Measurements from ENCODE around the gene BCAP29.

The BCAP29 gene

GRCh38 chr7:107582875-107583274, 2.8 kb downstream of the BCAP29 start:
- DNase-seq (ENCODE audit: low read depth), result no peak
- TF ChIP-seq, protein P1, sequence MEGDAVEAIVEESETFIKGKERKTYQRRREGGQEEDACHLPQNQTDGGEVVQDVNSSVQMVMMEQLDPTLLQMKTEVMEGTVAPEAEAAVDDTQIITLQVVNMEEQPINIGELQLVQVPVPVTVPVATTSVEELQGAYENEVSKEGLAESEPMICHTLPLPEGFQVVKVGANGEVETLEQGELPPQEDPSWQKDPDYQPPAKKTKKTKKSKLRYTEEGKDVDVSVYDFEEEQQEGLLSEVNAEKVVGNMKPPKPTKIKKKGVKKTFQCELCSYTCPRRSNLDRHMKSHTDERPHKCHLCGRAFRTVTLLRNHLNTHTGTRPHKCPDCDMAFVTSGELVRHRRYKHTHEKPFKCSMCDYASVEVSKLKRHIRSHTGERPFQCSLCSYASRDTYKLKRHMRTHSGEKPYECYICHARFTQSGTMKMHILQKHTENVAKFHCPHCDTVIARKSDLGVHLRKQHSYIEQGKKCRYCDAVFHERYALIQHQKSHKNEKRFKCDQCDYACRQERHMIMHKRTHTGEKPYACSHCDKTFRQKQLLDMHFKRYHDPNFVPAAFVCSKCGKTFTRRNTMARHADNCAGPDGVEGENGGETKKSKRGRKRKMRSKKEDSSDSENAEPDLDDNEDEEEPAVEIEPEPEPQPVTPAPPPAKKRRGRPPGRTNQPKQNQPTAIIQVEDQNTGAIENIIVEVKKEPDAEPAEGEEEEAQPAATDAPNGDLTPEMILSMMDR (IDR thresholded peaks at IDR 0.05; ENCODE audit: insufficient read depth, low read depth, low read length, missing control alignments), result no peak
- H3K4me3 ChIP-seq (ENCODE audit: low read depth, low read length), result no peak overlapping the region

- no peak for DNase-seq (ENCODE audit: low read depth)
- TF ChIP-seq, protein P1 (IDR thresholded peaks at IDR 0.05; ENCODE audit: insufficient read depth, low read depth, low read length, missing control alignments), result no peak
- no peak overlapping the region for H3K4me3 ChIP-seq (ENCODE audit: low read depth, low read length)
These were observed 4.7 kb downstream of the BCAP29 start for GRCh38 chr7:107584716-107585115.

DNA sequence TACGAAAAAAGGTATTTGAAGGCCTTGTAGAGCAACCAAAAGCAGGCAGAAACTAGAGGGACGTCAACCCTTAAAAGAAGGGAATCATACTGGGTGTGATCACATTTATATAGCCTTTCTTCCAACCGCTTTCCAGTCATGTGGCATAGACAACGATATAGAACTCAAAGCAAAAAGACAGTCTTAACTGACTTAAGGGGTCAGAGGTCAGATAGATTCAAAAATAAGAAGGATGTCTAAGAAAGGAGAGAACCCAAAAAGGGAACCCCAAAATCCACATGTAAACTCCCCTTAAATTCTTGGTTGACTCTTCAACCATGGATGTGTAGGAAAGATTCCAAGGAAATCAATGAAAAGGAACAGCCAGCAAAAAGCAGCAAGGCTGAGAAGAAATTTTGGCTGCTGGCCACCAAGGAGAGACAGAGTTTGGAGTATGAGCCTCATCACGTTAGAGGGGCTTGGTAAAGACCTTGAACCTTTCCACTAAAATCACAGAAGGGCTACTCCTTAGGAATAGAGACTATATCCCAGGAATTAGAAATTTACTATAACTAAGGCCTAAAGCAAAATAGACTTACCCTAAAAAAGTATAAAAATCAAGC, 8.6 kb downstream of the BCAP29 start:
- TF ChIP-seq, protein P1 (IDR thresholded peaks at IDR 0.05; ENCODE audit: insufficient read depth, low read depth, low read length, missing control alignments), result no peak
- no peak overlapping the region for H3K4me3 ChIP-seq (ENCODE audit: low read depth, low read length)
- DNase-seq (ENCODE audit: low read depth), result no peak

GRCh38 chr7:107591421-107591820, 11.4 kb downstream of the BCAP29 start:
- TF ChIP-seq, protein P1 (IDR thresholded peaks at IDR 0.05; ENCODE audit: insufficient read depth, low read depth, low read length, missing control alignments), result no peak
- H3K4me3 ChIP-seq (ENCODE audit: low read depth, low read length), result no peak overlapping the region
- no peak for DNase-seq (ENCODE audit: low read depth)

GRCh38 chr7:107592361-107593024, 12.4 kb downstream of the BCAP29 start:
- H3K4me3 ChIP-seq (ENCODE audit: low read depth, low read length), result no peak overlapping the region
- TF ChIP-seq, protein P1 (IDR thresholded peaks at IDR 0.05; ENCODE audit: insufficient read depth, low read depth, low read length, missing control alignments), result no peak
- no peak for DNase-seq (ENCODE audit: low read depth)

GRCh38 chr7:107593025-107593410, 13.0 kb downstream of the BCAP29 start:
- DNase-seq (ENCODE audit: low read depth), result no peak
- H3K4me3 ChIP-seq (ENCODE audit: low read depth, low read length), result no peak overlapping the region
- TF ChIP-seq, protein P1 (IDR thresholded peaks at IDR 0.05; ENCODE audit: insufficient read depth, low read depth, low read length, missing control alignments), result no peak

Data from GM12865 (cell line).